KMS-11 (cell line): ENCODE data around the gene HABP4.

Experiments used
- H2AFZ ChIP-seq: fragments of 200-600 bp; sonication (generic); 2 replicates; pipeline ENCODE4 v1.6.1; 2016; ENCODE audit warnings: antibody characterized with exemption, mixed run types, low read depth
- H3K27ac ChIP-seq: fragments of 200-600 bp; sonication (generic); 2 replicates; pipeline ENCODE4 v1.6.1; 2016; ENCODE audit warnings: mild to moderate bottlenecking, mixed run types
- H3K27me3 ChIP-seq: fragments of 200-600 bp; sonication (generic); 2 replicates; pipeline ENCODE4 v1.6.1; 2017; ENCODE audit warnings: mild to moderate bottlenecking, low read depth, mixed run types, moderate library complexity; ENCODE audit not compliant: insufficient read depth
- H3K36me3 ChIP-seq: fragments of 200-600 bp; sonication (generic); 2 replicates; pipeline ENCODE4 v1.6.1; 2017; ENCODE audit warnings: mild to moderate bottlenecking, mixed run types; ENCODE audit not compliant: insufficient read depth
- H3K4me1 ChIP-seq: fragments of 200-600 bp; sonication (generic); 2 replicates; pipeline ENCODE4 v1.6.1; 2016; ENCODE audit warnings: mild to moderate bottlenecking, low read depth, mixed run types; ENCODE audit not compliant: poor library complexity, severe bottlenecking
- H3K4me2 ChIP-seq: fragments of 200-600 bp; sonication (generic); 2 replicates; pipeline ENCODE4 v1.7.0; 2016; ENCODE audit warnings: mild to moderate bottlenecking, mixed run types
- H3K4me3 ChIP-seq: fragments of 200-600 bp; sonication (generic); IDR thresholded peaks from 2 replicates; pipeline ENCODE4 v1.6.1; 2017; ENCODE audit warnings: low read depth, low read length, mixed read lengths; ENCODE audit not compliant: insufficient read depth
- H3K79me2 ChIP-seq: fragments of 200-600 bp; sonication (generic); 2 replicates; pipeline ENCODE4 v1.6.1; 2016; ENCODE audit warnings: low read depth, mixed run types; ENCODE audit not compliant: insufficient read depth
- H3K9ac ChIP-seq: fragments of 200-600 bp; sonication (generic); 2 replicates; pipeline ENCODE4 v1.6.1; 2016; ENCODE audit warnings: mild to moderate bottlenecking, mixed run types
- H4K20me1 ChIP-seq: fragments of 200-600 bp; sonication (generic); 2 replicates; pipeline ENCODE4 v1.6.1; 2016; ENCODE audit warnings: mild to moderate bottlenecking, mixed run types; ENCODE audit not compliant: insufficient read depth
- CTCF ChIP-seq: fragments of 200-600 bp; sonication (generic); conservative IDR thresholded peaks from 2 replicates; pipeline ENCODE4 v1.6.1; 2017; ENCODE audit warnings: low read depth, mild to moderate bottlenecking, antibody characterized with exemption, low read length, moderate library complexity, mixed read lengths

The HABP4 gene

GRCh38 chr9:96487949-96488348 is 38.0 kb downstream of the HABP4 start:
- no peaks in the 10 kb centered on the region for H4K20me1 ChIP-seq
- H2AFZ ChIP-seq: no peak overlapping the region
- H3K79me2 ChIP-seq: no peaks in the 10 kb centered on the region
- TF ChIP-seq CTCF: no peak
- H3K4me2 ChIP-seq: no peak overlapping the region
- no peak overlapping the region for H3K4me3 ChIP-seq
- H3K4me1 ChIP-seq: no peaks in the 10 kb centered on the region
- H3K36me3 ChIP-seq: no peaks in the 10 kb centered on the region
- H3K9ac ChIP-seq: no peak overlapping the region
- no peak overlapping the region for H3K27ac ChIP-seq
- no peaks in the 10 kb centered on the region for H3K27me3 ChIP-seq

DNA sequence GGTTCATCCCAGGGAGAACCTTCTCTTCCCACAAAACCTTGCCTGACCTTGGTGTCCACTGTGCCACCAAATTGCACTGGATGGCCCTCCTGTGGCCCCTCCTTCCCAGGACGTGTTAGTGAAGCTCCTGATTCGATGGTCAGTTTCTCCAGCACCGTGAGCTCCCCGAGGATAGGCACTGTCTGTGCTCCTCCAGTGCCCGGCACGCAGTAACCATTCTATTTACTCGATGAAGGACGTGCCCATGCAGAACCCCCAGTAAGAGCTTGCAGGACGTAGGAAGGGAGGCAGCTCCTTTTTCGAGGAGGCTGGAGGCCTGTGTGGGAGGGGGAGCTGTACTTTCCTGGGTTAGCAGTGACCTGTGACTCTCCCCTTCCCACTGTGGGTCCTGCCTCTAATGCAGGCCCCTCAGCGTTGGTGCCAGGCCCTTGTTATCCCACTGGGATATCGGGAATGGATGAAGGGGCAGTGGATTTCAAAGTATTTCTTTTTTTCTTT is 39.6 kb downstream of the HABP4 start:
- Histone ChIP-seq H3K79me2 (no peaks in the 10 kb centered on the region), H3K4me3 (no peak overlapping the region), H3K27ac (no peak overlapping the region), H2AFZ (no peak overlapping the region), H3K4me1 (no peaks in the 10 kb centered on the region), H3K4me2 (no peak overlapping the region), H4K20me1 (no peaks in the 10 kb centered on the region), H3K36me3 (no peaks in the 10 kb centered on the region), H3K27me3 (no peaks in the 10 kb centered on the region), H3K9ac (no peak overlapping the region)
- no peak for TF ChIP-seq CTCF

- no peak overlapping the region for H3K9ac ChIP-seq
- H2AFZ ChIP-seq: no peak overlapping the region
- H3K4me2 ChIP-seq: no peak overlapping the region
- no peak overlapping the region for H3K4me3 ChIP-seq
- no peaks in the 10 kb centered on the region for H3K27me3 ChIP-seq
- no peaks in the 10 kb centered on the region for H3K79me2 ChIP-seq
- no peaks in the 10 kb centered on the region for H3K4me1 ChIP-seq
- H4K20me1 ChIP-seq: no peaks in the 10 kb centered on the region
- no peaks in the 10 kb centered on the region for H3K36me3 ChIP-seq
- TF ChIP-seq CTCF: no peak
- no peak overlapping the region for H3K27ac ChIP-seq
These were observed 40.6 kb downstream of the HABP4 start for GRCh38 chr9:96490534-96491078.

- Histone ChIP-seq H3K27ac (no peak overlapping the region), H2AFZ (no peak overlapping the region), H3K79me2 (no peaks in the 10 kb centered on the region), H3K4me2 (no peak overlapping the region), H3K4me3 (no peak overlapping the region), H3K36me3 (no peaks in the 10 kb centered on the region), H3K9ac (no peak overlapping the region), H4K20me1 (no peaks in the 10 kb centered on the region), H3K27me3 (no peaks in the 10 kb centered on the region), H3K4me1 (no peaks in the 10 kb centered on the region)
- no peak for TF ChIP-seq CTCF
These were observed 41.3 kb downstream of the HABP4 start for GRCh38 chr9:96491079-96491879.
